GM23338 (cell line): ENCODE measurements around the gene SEMA5A. TPM values are rescaled to one million over a fixed set of nuclear protein-coding genes. Genes with fewer than 3 reads are reported as not detected.

Source experiments
- ATAC-seq: fragments of 200-7000 bp; cut with Tn5 transposase; 3 replicates; pipeline ENCODE4 v1.9.1; 2020
- DNase-seq: peaks from one replicate; pipeline ENCODE4 v3.0.0-alpha.2; 2015; ENCODE audit warnings: low spot score
- H2AFZ ChIP-seq: fragments of 200-600 bp; sonication (generic); 2 replicates; pipeline ENCODE4 v1.8.0; 2016; ENCODE audit warnings: antibody characterized with exemption, mild to moderate bottlenecking, moderate library complexity
- H3F3A ChIP-seq: fragments of 200-600 bp; sonication (generic); replicated peaks from 2 replicates; pipeline ENCODE4 v1.8.0; 2017; ENCODE audit warnings: antibody characterized with exemption, mixed run types, low read depth
- H3K27ac ChIP-seq: fragments of 200-600 bp; sonication (generic); 2 replicates; pipeline ENCODE4 v1.6.1; 2016; ENCODE audit warnings: low read depth
- H3K27me3 ChIP-seq: fragments of 200-600 bp; sonication (generic); 2 replicates; pipeline ENCODE4 v1.8.0; 2016; ENCODE audit warnings: mild to moderate bottlenecking, mixed run types, moderate library complexity; ENCODE audit not compliant: insufficient read depth
- H3K36me3 ChIP-seq: fragments of 200-600 bp; sonication (generic); 2 replicates; pipeline ENCODE4 v1.8.0; 2016; ENCODE audit warnings: mild to moderate bottlenecking; ENCODE audit not compliant: insufficient read depth
- H3K4me1 ChIP-seq: fragments of 200-600 bp; sonication (generic); 2 replicates; pipeline ENCODE4 v1.8.0; 2016; ENCODE audit warnings: mild to moderate bottlenecking, moderate library complexity; ENCODE audit not compliant: insufficient read depth
- H3K4me2 ChIP-seq: fragments of 200-600 bp; sonication (generic); 2 replicates; pipeline ENCODE4 v1.7.1; 2017; ENCODE audit warnings: mixed run types
- H3K4me3 ChIP-seq: fragments of 200-600 bp; sonication (generic); 2 replicates; pipeline ENCODE4 v1.6.1; 2016; ENCODE audit warnings: mixed run types
- H3K79me2 ChIP-seq: fragments of 200-600 bp; sonication (generic); replicated peaks from 2 replicates; pipeline ENCODE4 v1.8.0; 2017; ENCODE audit warnings: mild to moderate bottlenecking; ENCODE audit not compliant: insufficient read depth
- H3K9me2 ChIP-seq: fragments of 200-600 bp; sonication (generic); 2 replicates; pipeline ENCODE4 v1.8.0; 2017; ENCODE audit not compliant: insufficient read depth
- H4K20me1 ChIP-seq: fragments of 200-600 bp; sonication (generic); replicated peaks from 2 replicates; pipeline ENCODE4 v1.8.0; 2017; ENCODE audit warnings: mild to moderate bottlenecking; ENCODE audit not compliant: insufficient read depth
- H3K27ac Mint-ChIP-seq: 2 replicates; pipeline ENCODE4 v1.8.0; 2020; ENCODE audit warnings: inconsistent platforms, mild to moderate bottlenecking, moderate library complexity, mixed read lengths
- H3K27me3 Mint-ChIP-seq: 3 replicates; pipeline ENCODE4 v1.8.0; 2022; ENCODE audit warnings: low read depth, mild to moderate bottlenecking, moderate library complexity, mixed read lengths, inconsistent platforms; ENCODE audit not compliant: insufficient read depth, poor library complexity
- H3K36me3 Mint-ChIP-seq: 3 replicates; pipeline ENCODE4 v1.8.0; 2021; ENCODE audit warnings: low read depth, mild to moderate bottlenecking, inconsistent platforms, moderate library complexity, mixed read lengths
- H3K4me1 Mint-ChIP-seq: 3 replicates; pipeline ENCODE4 v1.8.0; 2020; ENCODE audit warnings: mild to moderate bottlenecking, inconsistent platforms, mixed read lengths
- H3K4me3 Mint-ChIP-seq: 3 replicates; pipeline ENCODE4 v1.8.0; 2021; ENCODE audit warnings: moderate library complexity, mild to moderate bottlenecking, inconsistent platforms, mixed read lengths
- H3K9me3 Mint-ChIP-seq: 3 replicates; pipeline ENCODE4 v1.8.0; 2020; ENCODE audit warnings: moderate library complexity, mild to moderate bottlenecking, inconsistent platforms, mixed read lengths
- CREB1 ChIP-seq: fragments of 250-450 bp; sonication (Bioruptor Pico); IDR thresholded peaks from 2 replicates; pipeline ENCODE4 v1.5.0; 2020; ENCODE audit warnings: low read depth, mild to moderate bottlenecking, moderate library complexity
- EZH2 ChIP-seq: fragments of 200-600 bp; sonication (generic); IDR thresholded peaks from one replicate; pipeline ENCODE4 v1.8.0; 2017; ENCODE audit warnings: antibody characterized with exemption, mild to moderate bottlenecking, low read depth; ENCODE audit not compliant: unreplicated experiment
- EZH2phosphoT487 ChIP-seq: fragments of 200-600 bp; sonication (generic); IDR thresholded peaks from one replicate; pipeline ENCODE4 v1.8.1; 2018; ENCODE audit warnings: antibody characterized with exemption; ENCODE audit not compliant: unreplicated experiment
- JUNB ChIP-seq: IDR thresholded peaks from one replicate; pipeline ENCODE4 v1.6.1; 2016; ENCODE audit warnings: antibody characterized with exemption; ENCODE audit not compliant: unreplicated experiment
- NANOG ChIP-seq: IDR thresholded peaks from 2 replicates; pipeline ENCODE4 v1.6.1; 2016; ENCODE audit warnings: antibody characterized with exemption, borderline replicate concordance
- POLR2AphosphoS5 ChIP-seq: IDR thresholded peaks from 2 replicates; pipeline ENCODE4 v1.6.1; 2016; ENCODE audit warnings: antibody characterized with exemption, low read depth
- REST ChIP-seq: IDR thresholded peaks from one replicate; pipeline ENCODE4 v1.6.1; 2018; ENCODE audit warnings: antibody characterized with exemption; ENCODE audit not compliant: unreplicated experiment
- ZNF114 ChIP-seq: fragments of 250-450 bp; sonication (Bioruptor Pico); IDR thresholded peaks from 2 replicates; pipeline ENCODE4 v1.5.0; 2020; ENCODE audit warnings: mild to moderate bottlenecking, moderate library complexity
- polyA plus RNA-seq: library from polyadenylated mRNA; unstranded; fragments of >200 nt; fragmentation: Nextera tagmentation; extraction: Ambion mirVana; gene quantifications from 2 replicates; pipeline ENCODE4 v1.2.1, GENCODE V29; 2016
- total RNA-seq: library from RNA; depleted of rRNA; stranded (reverse); fragments of >200 nt; shearing (Covaris generic); gene quantifications from 2 replicates; pipeline ENCODE4 v1.2.3, GENCODE V29; 2014
- TF ChIP-seq, protein P1 (sequence below): fragments of 250-450 bp; sonication (Bioruptor Pico); IDR thresholded peaks from 2 replicates; pipeline ENCODE4 v1.5.0; 2020; ENCODE audit warnings: mild to moderate bottlenecking, moderate library complexity
- TF ChIP-seq, protein P2 (sequence below): IDR thresholded peaks from 2 replicates; pipeline ENCODE4 v1.6.1; 2016; ENCODE audit warnings: antibody characterized with exemption

The SEMA5A gene
- total and polyA plus RNA-seq, 2 experiments from 2014 or later: 2.1 to 8.1 TPM

GRCh38 chr5:9536717-9537116, 9.2 kb downstream of the SEMA5A start:
- peaks cover 33% of the 10 kb centered on the region for H3K4me1 Mint-ChIP-seq
- H3K9me3 Mint-ChIP-seq: no peaks in the 10 kb centered on the region; the same call in 2 of the 3 replicates
- Histone ChIP-seq H3K4me3 (no peak overlapping the region), H3K36me3 (no peaks in the 10 kb centered on the region), H4K20me1 (0 out of 2 replicates have a peak, but pooled peaks cover 6% of the 10 kb centered on the region), H3K9me2 (peaks cover 5% of the 10 kb centered on the region; the same call in 1 of the 2 replicates), H3K4me2 (no peak overlapping the region), H3K27ac (no peak overlapping the region), H3K27me3 (no peaks in the 10 kb centered on the region), H3K79me2 (no peaks in the 10 kb centered on the region), H3K4me1 (peaks cover 10% of the 10 kb centered on the region), H3F3A (no peaks in the 10 kb centered on the region), H2AFZ (no peak overlapping the region)
- no peaks in the 10 kb centered on the region for H3K27me3 Mint-ChIP-seq
- no peak overlapping the region for H3K27ac Mint-ChIP-seq
- no peak overlapping the region for H3K4me3 Mint-ChIP-seq
- no peak for DNase-seq
- no peak for TF ChIP-seq POLR2AphosphoS5
- no peak for TF ChIP-seq CREB1 (CRISPR knock-in tag)
- no peak for ATAC-seq
- H3K36me3 Mint-ChIP-seq: no peaks in the 10 kb centered on the region

- H3K36me3 ChIP-seq: no peaks in the 10 kb centered on the region
- TF ChIP-seq, protein P1, sequence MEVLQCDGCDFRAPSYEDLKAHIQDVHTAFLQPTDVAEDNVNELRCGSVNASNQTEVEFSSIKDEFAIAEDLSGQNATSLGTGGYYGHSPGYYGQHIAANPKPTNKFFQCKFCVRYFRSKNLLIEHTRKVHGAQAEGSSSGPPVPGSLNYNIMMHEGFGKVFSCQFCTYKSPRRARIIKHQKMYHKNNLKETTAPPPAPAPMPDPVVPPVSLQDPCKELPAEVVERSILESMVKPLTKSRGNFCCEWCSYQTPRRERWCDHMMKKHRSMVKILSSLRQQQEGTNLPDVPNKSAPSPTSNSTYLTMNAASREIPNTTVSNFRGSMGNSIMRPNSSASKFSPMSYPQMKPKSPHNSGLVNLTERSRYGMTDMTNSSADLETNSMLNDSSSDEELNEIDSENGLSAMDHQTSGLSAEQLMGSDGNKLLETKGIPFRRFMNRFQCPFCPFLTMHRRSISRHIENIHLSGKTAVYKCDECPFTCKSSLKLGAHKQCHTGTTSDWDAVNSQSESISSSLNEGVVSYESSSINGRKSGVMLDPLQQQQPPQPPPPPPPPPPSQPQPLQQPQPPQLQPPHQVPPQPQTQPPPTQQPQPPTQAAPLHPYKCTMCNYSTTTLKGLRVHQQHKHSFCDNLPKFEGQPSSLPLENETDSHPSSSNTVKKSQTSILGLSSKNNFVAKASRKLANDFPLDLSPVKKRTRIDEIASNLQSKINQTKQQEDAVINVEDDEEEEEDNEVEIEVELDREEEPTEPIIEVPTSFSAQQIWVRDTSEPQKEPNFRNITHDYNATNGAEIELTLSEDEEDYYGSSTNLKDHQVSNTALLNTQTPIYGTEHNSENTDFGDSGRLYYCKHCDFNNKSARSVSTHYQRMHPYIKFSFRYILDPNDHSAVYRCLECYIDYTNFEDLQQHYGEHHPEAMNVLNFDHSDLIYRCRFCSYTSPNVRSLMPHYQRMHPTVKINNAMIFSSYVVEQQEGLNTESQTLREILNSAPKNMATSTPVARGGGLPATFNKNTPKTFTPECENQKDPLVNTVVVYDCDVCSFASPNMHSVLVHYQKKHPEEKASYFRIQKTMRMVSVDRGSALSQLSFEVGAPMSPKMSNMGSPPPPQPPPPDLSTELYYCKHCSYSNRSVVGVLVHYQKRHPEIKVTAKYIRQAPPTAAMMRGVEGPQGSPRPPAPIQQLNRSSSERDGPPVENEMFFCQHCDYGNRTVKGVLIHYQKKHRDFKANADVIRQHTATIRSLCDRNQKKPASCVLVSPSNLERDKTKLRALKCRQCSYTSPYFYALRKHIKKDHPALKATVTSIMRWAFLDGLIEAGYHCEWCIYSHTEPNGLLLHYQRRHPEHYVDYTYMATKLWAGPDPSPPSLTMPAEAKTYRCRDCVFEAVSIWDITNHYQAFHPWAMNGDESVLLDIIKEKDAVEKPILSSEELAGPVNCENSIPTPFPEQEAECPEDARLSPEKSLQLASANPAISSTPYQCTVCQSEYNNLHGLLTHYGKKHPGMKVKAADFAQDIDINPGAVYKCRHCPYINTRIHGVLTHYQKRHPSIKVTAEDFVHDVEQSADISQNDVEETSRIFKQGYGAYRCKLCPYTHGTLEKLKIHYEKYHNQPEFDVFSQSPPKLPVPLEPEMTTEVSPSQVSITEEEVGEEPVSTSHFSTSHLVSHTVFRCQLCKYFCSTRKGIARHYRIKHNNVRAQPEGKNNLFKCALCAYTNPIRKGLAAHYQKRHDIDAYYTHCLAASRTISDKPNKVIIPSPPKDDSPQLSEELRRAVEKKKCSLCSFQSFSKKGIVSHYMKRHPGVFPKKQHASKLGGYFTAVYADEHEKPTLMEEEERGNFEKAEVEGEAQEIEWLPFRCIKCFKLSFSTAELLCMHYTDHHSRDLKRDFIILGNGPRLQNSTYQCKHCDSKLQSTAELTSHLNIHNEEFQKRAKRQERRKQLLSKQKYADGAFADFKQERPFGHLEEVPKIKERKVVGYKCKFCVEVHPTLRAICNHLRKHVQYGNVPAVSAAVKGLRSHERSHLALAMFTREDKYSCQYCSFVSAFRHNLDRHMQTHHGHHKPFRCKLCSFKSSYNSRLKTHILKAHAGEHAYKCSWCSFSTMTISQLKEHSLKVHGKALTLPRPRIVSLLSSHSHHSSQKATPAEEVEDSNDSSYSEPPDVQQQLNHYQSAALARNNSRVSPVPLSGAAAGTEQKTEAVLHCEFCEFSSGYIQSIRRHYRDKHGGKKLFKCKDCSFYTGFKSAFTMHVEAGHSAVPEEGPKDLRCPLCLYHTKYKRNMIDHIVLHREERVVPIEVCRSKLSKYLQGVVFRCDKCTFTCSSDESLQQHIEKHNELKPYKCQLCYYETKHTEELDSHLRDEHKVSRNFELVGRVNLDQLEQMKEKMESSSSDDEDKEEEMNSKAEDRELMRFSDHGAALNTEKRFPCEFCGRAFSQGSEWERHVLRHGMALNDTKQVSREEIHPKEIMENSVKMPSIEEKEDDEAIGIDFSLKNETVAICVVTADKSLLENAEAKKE (CRISPR knock-in tag): no peak
- TF ChIP-seq JUNB (no peak), REST (no peak), ZNF114 (no peak), EZH2phosphoT487 (no peak), CREB1 (CRISPR knock-in tag) (no peak), NANOG (no peak), EZH2 (no peak)
- TF ChIP-seq, protein P2, sequence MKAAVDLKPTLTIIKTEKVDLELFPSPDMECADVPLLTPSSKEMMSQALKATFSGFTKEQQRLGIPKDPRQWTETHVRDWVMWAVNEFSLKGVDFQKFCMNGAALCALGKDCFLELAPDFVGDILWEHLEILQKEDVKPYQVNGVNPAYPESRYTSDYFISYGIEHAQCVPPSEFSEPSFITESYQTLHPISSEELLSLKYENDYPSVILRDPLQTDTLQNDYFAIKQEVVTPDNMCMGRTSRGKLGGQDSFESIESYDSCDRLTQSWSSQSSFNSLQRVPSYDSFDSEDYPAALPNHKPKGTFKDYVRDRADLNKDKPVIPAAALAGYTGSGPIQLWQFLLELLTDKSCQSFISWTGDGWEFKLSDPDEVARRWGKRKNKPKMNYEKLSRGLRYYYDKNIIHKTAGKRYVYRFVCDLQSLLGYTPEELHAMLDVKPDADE: no peak
Observed at GRCh38 chr5:9534881-9535517, 10.9 kb downstream of the SEMA5A start.

More at GRCh38 chr5:9534881-9535517, 10.9 kb downstream of the SEMA5A start:
- H3K27me3 ChIP-seq: no peaks in the 10 kb centered on the region
- Mint-ChIP-seq H3K27me3 (no peaks in the 10 kb centered on the region), H3K9me3 (no peaks in the 10 kb centered on the region; the same call in 2 of the 3 replicates), H3K4me1 (peaks cover 33% of the 10 kb centered on the region), H3K36me3 (no peaks in the 10 kb centered on the region), H3K4me3 (no peak overlapping the region), H3K27ac (no peak overlapping the region)
- ATAC-seq (peak; percentile 49), DNase-seq (no peak)
- H3K4me1 ChIP-seq: peaks cover 10% of the 10 kb centered on the region
- no peaks in the 10 kb centered on the region for H3F3A ChIP-seq
- no peak overlapping the region for H3K27ac ChIP-seq
- H3K4me2 ChIP-seq: no peak overlapping the region
- peaks cover 5% of the 10 kb centered on the region; the same call in 1 of the 2 replicates for H3K9me2 ChIP-seq
- no peak overlapping the region for H2AFZ ChIP-seq
- H3K79me2 ChIP-seq: no peaks in the 10 kb centered on the region
- H3K4me3 ChIP-seq: no peak overlapping the region
- 0 out of 2 replicates have a peak, but pooled peaks cover 6% of the 10 kb centered on the region for H4K20me1 ChIP-seq
